ENCODE measurements around the gene FARP1.

FARP1 gene

GRCh38 chr13:98439126-98439828 is 296.4 kb downstream of the FARP1 start:
- no peak for DNase-seq (ENCODE audit: low read depth in 1 of 2, low spot score in 1 of 2)

- no peak for DNase-seq (ENCODE audit: low read depth in 1 of 2, low spot score in 1 of 2)
Measured at GRCh38 chr13:98439896-98440295, 297.0 kb downstream of the FARP1 start.

GRCh38 chr13:98440390-98441055 is 297.6 kb downstream of the FARP1 start:
- DNase-seq (ENCODE audit: low read depth in 1 of 2, low spot score in 1 of 2), result no peak

GRCh38 chr13:98441056-98441676 is 298.3 kb downstream of the FARP1 start:
- no peak for DNase-seq (ENCODE audit: low read depth in 1 of 2, low spot score in 1 of 2)

GRCh38 chr13:98442391-98443230 is 299.7 kb downstream of the FARP1 start:
- no peak for DNase-seq (ENCODE audit: low read depth in 1 of 2, low spot score in 1 of 2)

GRCh38 chr13:98443329-98443728 is 300.4 kb downstream of the FARP1 start:
- DNase-seq (ENCODE audit: low read depth in 1 of 2, low spot score in 1 of 2), result no peak

- DNase-seq (ENCODE audit: low read depth in 1 of 2, low spot score in 1 of 2), result no peak
Measured at GRCh38 chr13:98443800-98444325, 301.0 kb downstream of the FARP1 start.

GRCh38 chr13:98444381-98444780 is 301.5 kb downstream of the FARP1 start:
- no peak for DNase-seq (ENCODE audit: low read depth in 1 of 2, low spot score in 1 of 2)

GRCh38 chr13:98445340-98446233 is 302.7 kb downstream of the FARP1 start:
- peak; percentile 63 to 71 for DNase-seq (ENCODE audit: low read depth in 1 of 2, low spot score in 1 of 2)

- no peak for DNase-seq (ENCODE audit: low read depth in 1 of 2, low spot score in 1 of 2)
Measured at GRCh38 chr13:98446234-98446621, 303.3 kb downstream of the FARP1 start.

- DNase-seq (ENCODE audit: low read depth in 1 of 2, low spot score in 1 of 2), result no peak
Measured at GRCh38 chr13:98447130-98447529, 304.2 kb downstream of the FARP1 start.

- no peak for DNase-seq (ENCODE audit: low read depth in 1 of 2, low spot score in 1 of 2)
Measured at GRCh38 chr13:98447881-98448641, 305.2 kb downstream of the FARP1 start.

GRCh38 chr13:98448642-98448928 is 305.7 kb downstream of the FARP1 start:
- no peak for DNase-seq (ENCODE audit: low read depth in 1 of 2, low spot score in 1 of 2)

- DNase-seq (ENCODE audit: low read depth in 1 of 2, low spot score in 1 of 2), result no peak
Measured at GRCh38 chr13:98449273-98449672, 306.4 kb downstream of the FARP1 start.

GRCh38 chr13:98450026-98450425 is 307.1 kb downstream of the FARP1 start:
- no peak for DNase-seq (ENCODE audit: low read depth in 1 of 2, low spot score in 1 of 2)

GRCh38 chr13:98450539-98451111 is 307.7 kb downstream of the FARP1 start:
- DNase-seq (ENCODE audit: low read depth in 1 of 2, low spot score in 1 of 2), result no peak

GRCh38 chr13:98451676-98452470 is 309.0 kb downstream of the FARP1 start:
- no peak for DNase-seq (ENCODE audit: low read depth in 1 of 2, low spot score in 1 of 2)
